Parathyroid adenoma (tissue), 2 donors: ENCODE measurements around the gene DMD.

Source experiments
- H2AFZ ChIP-seq: fragments of 300-600 bp; sonication (generic); one replicate; pipeline ENCODE4 v1.7.0; 2017; ENCODE audit warnings: antibody characterized with exemption, mild to moderate bottlenecking
- H3K27ac ChIP-seq: fragments of 300-600 bp; sonication (generic); one replicate; pipeline ENCODE4 v1.7.0; 2017
- H3K27me3 ChIP-seq: fragments of 300-600 bp; sonication (generic); one replicate; pipeline ENCODE4 v1.7.0; 2017; ENCODE audit warnings: low read length; ENCODE audit not compliant: control insufficient read depth, insufficient read depth
- H3K36me3 ChIP-seq: fragments of 300-600 bp; sonication (generic); one replicate; pipeline ENCODE4 v1.7.0; 2017; ENCODE audit warnings: low read length; ENCODE audit not compliant: control insufficient read depth, insufficient read depth
- H3K4me1 ChIP-seq: fragments of 300-600 bp; sonication (generic); one replicate; pipeline ENCODE4 v1.7.0; 2017; ENCODE audit warnings: control low read depth
- H3K4me2 ChIP-seq: fragments of 300-600 bp; sonication (generic); one replicate; pipeline ENCODE4 v1.7.0; 2017; ENCODE audit warnings: low read length
- H3K4me3 ChIP-seq: fragments of 300-600 bp; sonication (generic); one replicate; pipeline ENCODE4 v1.7.0; 2017; ENCODE audit warnings: low read depth, low read length
- H3K79me2 ChIP-seq: fragments of 300-600 bp; sonication (generic); one replicate; pipeline ENCODE4 v1.7.0; 2017; ENCODE audit warnings: control low read depth
- H3K9ac ChIP-seq: fragments of 300-600 bp; sonication (generic); one replicate; pipeline ENCODE4 v1.7.0; 2017; ENCODE audit warnings: mild to moderate bottlenecking
- H3K9me3 ChIP-seq: fragments of 300-600 bp; sonication (generic); one replicate; pipeline ENCODE4 v1.7.0; 2017; ENCODE audit warnings: low read length; ENCODE audit not compliant: control insufficient read depth
- CTCF ChIP-seq: fragments of 300-600 bp; sonication (generic); IDR thresholded peaks from one replicate; pipeline ENCODE4 v1.7.0; 2017; ENCODE audit warnings: antibody characterized with exemption, mild to moderate bottlenecking
- donor health status: primary hyperparathyroidism.

Gene DMD

GRCh38 chrX:32774966-32775365, 436.4 kb downstream of the DMD start:
- H3K36me3 ChIP-seq, result no peaks in the 10 kb centered on the region
- no peaks in the 10 kb centered on the region for H3K4me1 ChIP-seq
- H3K27me3 ChIP-seq, result no peaks in the 10 kb centered on the region

GRCh38 chrX:32749070-32749469, 462.3 kb downstream of the DMD start:
- H3K27ac ChIP-seq, result no peak overlapping the region
- no peak overlapping the region for H3K4me2 ChIP-seq
- no peak overlapping the region for H3K9ac ChIP-seq
- H3K27me3 ChIP-seq, result no peaks in the 10 kb centered on the region
- no peak overlapping the region for H3K4me3 ChIP-seq
- no peaks in the 10 kb centered on the region for H3K4me1 ChIP-seq
- TF ChIP-seq CTCF, result no peak
- no peaks in the 10 kb centered on the region for H3K9me3 ChIP-seq
- H2AFZ ChIP-seq, result no peak overlapping the region
- no peaks in the 10 kb centered on the region for H3K79me2 ChIP-seq
- no peaks in the 10 kb centered on the region for H3K36me3 ChIP-seq

More at GRCh38 chrX:32774966-32775365, 436.4 kb downstream of the DMD start:
- H3K79me2 ChIP-seq, result no peaks in the 10 kb centered on the region
- no peak overlapping the region for H3K4me3 ChIP-seq
- no peak overlapping the region for H3K4me2 ChIP-seq
- TF ChIP-seq CTCF, result no peak
- H2AFZ ChIP-seq, result no peak overlapping the region
- H3K9ac ChIP-seq, result no peak overlapping the region
- H3K9me3 ChIP-seq, result no peaks in the 10 kb centered on the region
- no peak overlapping the region for H3K27ac ChIP-seq

- Histone ChIP-seq H3K9me3 (no peaks in the 10 kb centered on the region), H3K4me2 (no peak overlapping the region), H3K9ac (no peak overlapping the region), H3K4me1 (no peaks in the 10 kb centered on the region), H3K36me3 (no peaks in the 10 kb centered on the region), H3K79me2 (no peaks in the 10 kb centered on the region), H3K27ac (no peak overlapping the region), H3K4me3 (no peak overlapping the region), H3K27me3 (no peaks in the 10 kb centered on the region), H2AFZ (no peak overlapping the region)
- TF ChIP-seq CTCF, result no peak
Measured at GRCh38 chrX:32745323-32745722, 466.0 kb downstream of the DMD start.

GRCh38 chrX:32744921-32745320, 466.4 kb downstream of the DMD start:
- no peak for TF ChIP-seq CTCF
- Histone ChIP-seq H3K79me2 (no peaks in the 10 kb centered on the region), H3K4me2 (no peak overlapping the region), H3K27me3 (no peaks in the 10 kb centered on the region), H3K27ac (no peak overlapping the region), H3K36me3 (no peaks in the 10 kb centered on the region), H3K9me3 (no peaks in the 10 kb centered on the region), H2AFZ (no peak overlapping the region), H3K4me1 (no peaks in the 10 kb centered on the region), H3K9ac (no peak overlapping the region), H3K4me3 (no peak overlapping the region)

GRCh38 chrX:32741910-32742309, 469.4 kb downstream of the DMD start:
- Histone ChIP-seq H3K36me3 (no peaks in the 10 kb centered on the region), H3K79me2 (no peaks in the 10 kb centered on the region), H3K4me2 (no peak overlapping the region), H3K9me3 (no peaks in the 10 kb centered on the region), H2AFZ (no peak overlapping the region), H3K9ac (no peak overlapping the region), H3K4me3 (no peak overlapping the region), H3K27ac (no peak overlapping the region), H3K27me3 (no peaks in the 10 kb centered on the region), H3K4me1 (no peaks in the 10 kb centered on the region)
- no peak for TF ChIP-seq CTCF
